Activated gamma-delta T cell treated with anti-CD3 and anti-CD28 coated beads, Interleukin-2, amount 50 U/mL, for 16 hours (primary cell): ENCODE measurements around the gene AKNA.

Experiments
- DNase-seq: peaks from one replicate; pipeline ENCODE4 v3.0.0-alpha.2; 2020; ENCODE audit warnings: low read depth

Gene AKNA

DNA sequence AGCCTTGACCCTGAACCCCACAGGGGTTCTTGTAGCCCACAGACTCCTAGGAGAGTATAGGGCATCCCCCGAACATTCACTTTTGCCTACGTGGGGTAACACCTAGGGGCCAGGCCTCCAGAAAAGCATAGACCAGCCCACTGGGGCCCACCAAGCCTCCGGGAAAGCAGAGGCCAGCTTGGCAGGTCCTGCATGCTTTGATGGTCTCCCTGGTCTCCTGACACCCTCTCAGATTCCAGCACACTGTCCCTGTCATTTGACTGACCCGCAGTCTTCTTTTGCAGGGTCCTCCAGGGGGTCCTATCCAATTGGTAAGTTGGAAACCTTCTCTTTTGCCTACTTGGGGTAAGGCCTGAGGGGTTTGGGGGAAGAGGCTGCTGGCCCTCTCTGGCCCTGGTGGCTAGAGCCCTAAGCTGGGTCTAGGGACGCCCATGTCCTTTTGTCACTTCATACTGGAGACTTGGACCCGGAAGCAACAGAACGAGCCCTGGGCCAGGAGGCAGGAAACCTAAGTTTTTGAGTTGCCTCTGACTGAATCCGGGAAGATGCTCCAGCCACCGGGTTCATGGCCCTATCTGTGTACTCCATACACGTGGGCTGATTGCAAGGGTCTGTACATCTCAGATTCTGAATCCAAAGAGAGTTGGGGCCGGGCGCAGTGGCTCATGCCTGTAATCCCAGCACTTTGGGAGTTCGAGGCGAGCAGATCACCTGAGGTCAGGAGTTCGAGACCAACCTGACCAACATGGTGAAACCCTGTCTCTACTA lies 85.8 kb downstream of the AKNA start:
- DNase-seq: no peak

- no peak for DNase-seq
These were observed 86.7 kb downstream of the AKNA start for GRCh38 chr9:114300846-114301797.

DNA sequence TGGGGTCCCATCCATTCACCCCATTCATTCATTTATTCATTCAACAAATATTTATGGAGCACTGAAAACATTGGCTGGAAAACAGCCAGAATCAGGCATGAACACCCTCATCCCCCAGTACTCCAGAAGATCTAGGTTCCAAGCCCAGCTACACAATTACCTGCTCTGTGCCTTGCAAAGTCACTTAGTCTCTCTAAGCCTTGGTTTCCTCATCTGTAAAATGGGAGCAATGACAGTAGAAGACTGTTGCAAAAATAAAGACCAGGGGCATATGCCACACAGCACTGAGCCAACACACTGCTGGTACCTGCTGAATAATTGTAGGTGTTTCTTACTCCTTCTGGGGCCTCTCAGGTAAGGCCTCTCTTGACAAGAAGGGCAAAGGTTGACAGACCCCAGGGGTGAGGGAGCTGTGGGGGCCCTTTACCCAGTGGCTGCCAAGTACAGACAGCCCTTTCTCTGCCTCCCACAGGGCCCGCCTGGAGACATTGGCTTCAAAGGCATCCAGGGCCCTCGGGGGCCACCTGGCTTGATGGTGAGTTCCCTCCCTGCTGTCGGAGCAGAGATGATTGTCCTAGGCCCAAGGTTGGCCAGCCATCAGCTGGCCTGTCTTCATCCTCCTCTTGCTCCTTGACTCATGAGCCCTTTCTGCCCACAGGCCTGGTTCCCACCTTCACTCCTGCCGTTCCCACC lies 87.5 kb downstream of the AKNA start:
- DNase-seq: no peak

DNA sequence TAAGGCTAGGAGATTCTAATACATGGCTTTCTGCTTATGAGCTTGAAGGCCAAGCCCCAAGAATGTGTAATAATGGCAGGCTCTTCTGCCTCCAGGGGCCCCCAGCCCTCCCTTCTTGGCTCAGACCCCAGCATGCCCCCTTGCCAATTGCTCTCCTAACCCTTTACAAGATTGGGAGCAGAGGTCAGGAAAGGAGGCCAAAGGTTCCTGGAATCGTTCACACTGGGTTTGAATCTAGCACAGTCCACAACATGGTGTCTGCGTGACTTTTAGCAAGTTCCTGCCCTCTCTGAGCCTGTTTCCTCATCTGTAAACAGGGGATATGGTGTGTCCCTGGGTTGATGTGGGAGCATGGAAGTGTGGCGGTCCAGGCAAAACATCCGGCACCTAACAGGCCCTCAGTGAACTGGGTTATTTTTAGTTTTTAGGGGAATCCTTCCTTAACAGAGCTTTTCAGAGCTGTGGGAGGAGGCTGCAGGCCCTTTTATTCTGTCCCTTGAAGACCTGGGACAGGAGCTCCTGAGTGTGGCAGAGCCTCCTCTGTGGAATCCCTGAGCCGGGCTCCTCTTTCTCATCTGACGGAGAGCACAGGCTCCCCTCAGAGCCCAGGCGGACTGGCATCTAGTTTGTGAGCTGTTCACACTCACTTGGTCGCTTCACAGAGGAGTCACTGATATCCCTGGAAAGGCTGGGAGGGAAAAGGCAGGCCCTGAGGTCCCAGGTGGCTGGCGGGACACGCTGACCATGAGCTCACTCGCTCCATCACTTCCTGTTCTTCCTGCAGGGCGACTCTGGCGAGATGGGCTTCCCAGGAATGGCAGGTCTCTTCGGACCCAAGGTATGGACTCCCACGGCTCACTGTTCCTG lies 88.3 kb downstream of the AKNA start:
- no peak for DNase-seq

DNA sequence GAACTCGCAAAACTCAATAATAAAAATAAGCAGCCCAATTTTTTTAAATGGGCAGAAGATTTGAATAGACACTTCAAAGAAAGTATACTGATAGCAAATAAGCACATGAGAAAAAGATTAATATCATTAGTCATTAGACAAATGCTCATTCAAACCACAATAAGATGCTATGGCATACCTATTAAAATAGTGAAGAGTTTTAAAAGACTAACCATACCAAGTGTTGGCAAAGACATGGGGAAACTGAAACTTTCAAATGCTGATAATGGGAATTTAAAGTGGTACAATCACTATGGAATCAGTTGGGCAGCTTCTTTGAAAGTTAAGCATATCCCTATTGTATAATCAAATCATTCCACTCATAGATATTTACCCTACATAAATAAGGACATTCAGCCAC lies 91.4 kb downstream of the AKNA start:
- DNase-seq: no peak

- DNase-seq: no peak
These were observed 93.1 kb downstream of the AKNA start for GRCh38 chr9:114294664-114295063.

DNA sequence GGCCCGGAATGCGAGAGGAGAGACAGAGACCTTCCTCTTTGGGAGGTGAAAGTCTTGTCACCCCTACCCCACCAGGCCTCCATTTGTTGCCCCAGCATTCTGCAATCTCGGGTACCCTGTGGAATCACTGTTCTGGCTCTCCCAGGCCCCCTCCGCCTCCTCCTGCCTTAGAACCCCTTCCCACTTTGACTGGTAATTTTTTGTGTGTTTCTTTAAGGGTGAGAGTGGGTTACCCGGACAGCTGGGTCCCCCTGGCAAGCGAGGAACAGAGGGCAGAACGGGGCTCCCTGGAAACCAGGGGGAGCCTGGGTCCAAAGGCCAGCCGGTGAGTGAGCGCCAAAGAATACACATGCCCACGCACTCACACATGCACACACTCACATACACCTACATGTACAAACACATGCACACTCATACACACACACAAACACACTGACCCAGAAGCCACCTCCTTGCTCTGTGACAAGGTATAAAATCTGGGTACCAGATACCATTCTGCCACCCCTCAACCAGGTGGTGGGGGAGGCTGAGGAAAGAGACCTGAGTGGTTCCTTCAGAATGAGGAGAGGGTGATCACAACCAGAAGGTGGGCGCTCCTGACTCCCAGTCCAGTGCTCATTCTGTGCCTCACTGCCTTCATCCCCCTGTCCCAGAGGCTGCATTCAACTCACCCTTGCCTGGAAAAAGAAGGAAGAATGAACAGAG lies 95.7 kb downstream of the AKNA start:
- no peak for DNase-seq

DNA sequence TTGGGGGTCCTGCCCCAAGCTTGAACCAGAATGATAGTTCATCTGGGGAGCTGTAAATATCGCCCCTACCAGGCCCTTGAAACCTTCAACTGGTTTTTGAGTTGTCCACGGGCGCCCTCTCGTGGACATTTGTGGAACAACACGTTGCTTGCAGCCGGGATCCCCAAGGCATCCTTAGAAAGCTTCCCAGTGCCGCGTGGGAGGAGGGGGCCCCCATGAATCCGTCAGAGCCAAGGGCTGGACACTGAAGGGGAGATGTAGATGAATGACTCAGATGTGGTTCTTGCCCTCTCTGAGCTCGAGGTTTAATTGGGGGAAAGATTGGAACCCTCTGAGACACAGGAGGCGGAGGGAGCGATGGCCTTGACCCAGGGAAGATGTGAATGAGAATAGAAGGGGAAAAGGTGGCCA lies 96.7 kb downstream of the AKNA start:
- DNase-seq: peak; percentile 67

DNA sequence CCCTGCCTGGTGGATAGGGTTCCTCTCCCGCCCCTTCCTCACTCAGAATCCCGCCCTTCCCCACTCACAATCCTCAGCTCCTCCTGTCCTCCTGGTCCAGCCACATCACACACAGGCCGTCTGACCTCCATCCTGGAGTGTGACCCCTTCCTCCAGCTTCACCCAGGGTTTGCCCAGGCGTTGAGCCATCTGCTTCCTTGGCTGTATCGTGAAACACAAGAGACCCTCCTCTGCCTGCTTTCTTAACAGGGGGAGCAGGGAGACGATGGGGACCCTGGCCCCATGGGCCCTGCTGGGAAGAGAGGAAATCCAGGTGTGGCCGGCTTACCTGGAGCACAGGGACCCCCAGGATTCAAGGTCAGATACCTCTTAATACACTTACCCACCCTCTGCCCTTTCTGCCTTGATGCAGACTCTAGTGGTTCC lies 97.2 kb downstream of the AKNA start:
- DNase-seq: no peak

GRCh38 chr9:114289571-114290481 lies 98.0 kb downstream of the AKNA start:
- DNase-seq: no peak

DNA sequence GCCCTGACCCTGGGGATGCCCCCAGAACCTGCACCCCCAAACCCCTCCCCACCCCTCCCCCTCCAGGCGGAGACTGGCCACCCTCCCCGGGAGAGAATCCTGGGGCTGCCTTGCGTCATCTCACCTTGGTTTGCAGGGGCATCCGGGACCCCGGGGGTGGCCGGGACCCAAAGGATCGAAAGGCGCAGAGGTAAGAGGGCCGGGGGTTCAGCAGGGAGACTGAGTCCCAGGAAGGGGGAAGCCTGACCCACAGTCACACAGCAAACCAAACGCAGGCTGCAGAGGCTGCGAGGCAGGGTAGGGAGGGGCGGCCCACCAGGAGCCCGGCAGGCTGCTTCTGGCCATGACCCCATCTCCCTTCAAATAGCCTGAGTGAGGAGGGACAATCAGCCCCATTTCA lies 98.7 kb downstream of the AKNA start:
- DNase-seq: no peak

- no peak for DNase-seq
These were observed 99.3 kb downstream of the AKNA start for GRCh38 chr9:114288193-114289091.

- no peak for DNase-seq
These were observed 100.0 kb downstream of the AKNA start for GRCh38 chr9:114287763-114288192.

GRCh38 chr9:114287001-114287762 lies 100.6 kb downstream of the AKNA start:
- DNase-seq: no peak

GRCh38 chr9:114286146-114286679 lies 101.6 kb downstream of the AKNA start:
- DNase-seq: no peak

GRCh38 chr9:114285166-114285867 lies 102.5 kb downstream of the AKNA start:
- DNase-seq: no peak
